Measurements from ENCODE around the gene TMOD4. TPM values are rescaled to one million over a fixed set of nuclear protein-coding genes. Genes with fewer than 3 reads are reported as not detected.
"Not testable (repeated sequence)": the region's sequence is repeated elsewhere in the genome, so short reads cannot be mapped to it uniquely, and the experiment has no call there.

Gene TMOD4
- polyA plus RNA-seq (ENCODE audit: insufficient read length in 3 of 3), result 1 to 10 TPM; 1.1 to 2.4 (median 1.5) TPM
- long read RNA-seq, donor 1, result 0 reads
- long read RNA-seq, donor 2, partial matches to known transcripts, result 0 of 1 reads
- long read RNA-seq, donor 2, other reads (novel, unspliced or antisense), result 0 of 1 reads
- long read RNA-seq, donor 3, result 0 reads
- long read RNA-seq, donor 4, partial matches to known transcripts, result 0 of 4 reads
- long read RNA-seq, donor 4, other reads (novel, unspliced or antisense), result 0 of 4 reads
- long read RNA-seq, donor 5, result 0 reads
- long read RNA-seq, donor 6, partial matches to known transcripts, result 0 of 1 reads
- long read RNA-seq, donor 6, other reads (novel, unspliced or antisense), result 0 of 1 reads
- long read RNA-seq, donor 7, result 0 reads
- long read RNA-seq, donor 8, result 0 reads
- long read RNA-seq, donor 9, partial matches to known transcripts, result 0 of 3 reads
- long read RNA-seq, donor 9, other reads (novel, unspliced or antisense), result 0 of 3 reads
- long read RNA-seq, donor 10, partial matches to known transcripts, result 0 of 2 reads
- long read RNA-seq, donor 10, other reads (novel, unspliced or antisense), result 0 of 2 reads
- long read RNA-seq, donor 11, result 0 reads
- long read RNA-seq, donor 12, result 0 reads
- long read RNA-seq, donor 13, partial matches to known transcripts, result 0 of 1 reads
- long read RNA-seq, donor 13, other reads (novel, unspliced or antisense), result 0 of 1 reads
- long read RNA-seq, donor 14, result 0 reads
- long read RNA-seq, donor 15, partial matches to known transcripts, result 0 of 2 reads
- long read RNA-seq, donor 15, other reads (novel, unspliced or antisense), result 0 of 2 reads
- long read RNA-seq, donor 16, partial matches to known transcripts, result 0 of 1 reads
- long read RNA-seq, donor 16, other reads (novel, unspliced or antisense), result 0 of 1 reads

GRCh38 chr1:151175863-151176262 lies at the start of gene TMOD4:
Gene TMOD4, minus strand, starts transcription at chr1:151175981. Its CDS starts 1,106 bp downstream, at chr1:151174875.
- no peak for DNase-seq

- no peak for DNase-seq
These were observed 46.3 kb upstream of the TMOD4 start for GRCh38 chr1:151222130-151222529.

GRCh38 chr1:151221616-151222015 lies 45.8 kb upstream of the TMOD4 start:
- no peak for DNase-seq

- DNase-seq, result no peak
These were observed 37.8 kb upstream of the TMOD4 start for GRCh38 chr1:151213560-151213959.

- DNase-seq, result no peak
These were observed 36.4 kb upstream of the TMOD4 start for GRCh38 chr1:151211972-151212705.

GRCh38 chr1:151210830-151211229 lies 35.0 kb upstream of the TMOD4 start:
- DNase-seq, result no peak

GRCh38 chr1:151205381-151205965 lies 29.7 kb upstream of the TMOD4 start:
- DNase-seq, result not testable (repeated sequence)

GRCh38 chr1:151199873-151200581 lies 24.2 kb upstream of the TMOD4 start:
- DNase-seq, result no peak

- DNase-seq, result peak; percentile 99
These were observed 22.7 kb upstream of the TMOD4 start, which contains the start of gene PIP5K1A for GRCh38 chr1:151198254-151199127. Gene PIP5K1A, plus strand, starts transcription at chr1:151198552. Its CDS starts 445 bp downstream, at chr1:151198997.

- no peak for DNase-seq
These were observed 22.1 kb upstream of the TMOD4 start for GRCh38 chr1:151197863-151198253.

GRCh38 chr1:151196292-151196800 lies 20.6 kb upstream of the TMOD4 start:
- peak; percentile 87 for DNase-seq

- DNase-seq, result not testable (repeated sequence)
These were observed 19.3 kb upstream of the TMOD4 start for GRCh38 chr1:151194894-151195594.

- DNase-seq, result no peak
These were observed 18.1 kb upstream of the TMOD4 start for GRCh38 chr1:151193856-151194255.

- no peak for DNase-seq
These were observed 17.5 kb upstream of the TMOD4 start for GRCh38 chr1:151193304-151193703.

GRCh38 chr1:151192047-151192446 lies 16.3 kb upstream of the TMOD4 start:
- DNase-seq, result no peak

GRCh38 chr1:151189637-151190445 lies 14.1 kb upstream of the TMOD4 start, which contains the start of gene VPS72:
Gene VPS72, minus strand, starts transcription at chr1:151190197. Its CDS starts 76 bp downstream, at chr1:151190121.
- peak; percentile 91 for DNase-seq

- not testable (repeated sequence) for DNase-seq
These were observed 12.9 kb upstream of the TMOD4 start for GRCh38 chr1:151188667-151189066.

- no peak for DNase-seq
These were observed 11.4 kb upstream of the TMOD4 start for GRCh38 chr1:151187205-151187604.
